Measurements from ENCODE around the gene SLC25A34.

SLC25A34 gene

DNA sequence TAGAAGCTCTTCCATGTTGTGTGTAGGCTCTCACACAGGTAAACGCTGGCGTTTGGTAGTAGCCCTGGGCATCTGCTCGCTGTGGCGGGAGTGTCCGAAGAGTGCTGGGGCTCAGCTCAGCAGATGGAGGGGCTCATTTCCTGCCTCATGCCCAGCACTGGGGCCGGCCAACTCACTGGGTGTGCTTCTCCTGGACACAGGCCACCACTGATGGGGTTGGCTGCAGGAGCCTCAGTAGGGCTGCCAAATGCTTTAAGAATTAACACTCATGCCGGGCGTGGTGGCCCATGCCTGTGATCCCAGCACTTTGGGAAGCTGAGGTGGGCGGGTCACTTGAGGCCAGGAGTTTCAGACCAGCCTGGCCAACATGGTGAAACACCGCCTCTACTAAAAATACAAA, 50.5 kb downstream of the SLC25A34 start:
- TF ChIP-seq, protein P1, sequence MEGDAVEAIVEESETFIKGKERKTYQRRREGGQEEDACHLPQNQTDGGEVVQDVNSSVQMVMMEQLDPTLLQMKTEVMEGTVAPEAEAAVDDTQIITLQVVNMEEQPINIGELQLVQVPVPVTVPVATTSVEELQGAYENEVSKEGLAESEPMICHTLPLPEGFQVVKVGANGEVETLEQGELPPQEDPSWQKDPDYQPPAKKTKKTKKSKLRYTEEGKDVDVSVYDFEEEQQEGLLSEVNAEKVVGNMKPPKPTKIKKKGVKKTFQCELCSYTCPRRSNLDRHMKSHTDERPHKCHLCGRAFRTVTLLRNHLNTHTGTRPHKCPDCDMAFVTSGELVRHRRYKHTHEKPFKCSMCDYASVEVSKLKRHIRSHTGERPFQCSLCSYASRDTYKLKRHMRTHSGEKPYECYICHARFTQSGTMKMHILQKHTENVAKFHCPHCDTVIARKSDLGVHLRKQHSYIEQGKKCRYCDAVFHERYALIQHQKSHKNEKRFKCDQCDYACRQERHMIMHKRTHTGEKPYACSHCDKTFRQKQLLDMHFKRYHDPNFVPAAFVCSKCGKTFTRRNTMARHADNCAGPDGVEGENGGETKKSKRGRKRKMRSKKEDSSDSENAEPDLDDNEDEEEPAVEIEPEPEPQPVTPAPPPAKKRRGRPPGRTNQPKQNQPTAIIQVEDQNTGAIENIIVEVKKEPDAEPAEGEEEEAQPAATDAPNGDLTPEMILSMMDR (IDR thresholded peaks at IDR 0.05; ENCODE audit: low read depth, low read length, missing control alignments): no peak
- no peak overlapping the region for H3K4me3 ChIP-seq (replicated peaks; ENCODE audit: low read depth, low read length)
- DNase-seq (ENCODE audit: extremely low read depth, low read depth): no peak

DNA sequence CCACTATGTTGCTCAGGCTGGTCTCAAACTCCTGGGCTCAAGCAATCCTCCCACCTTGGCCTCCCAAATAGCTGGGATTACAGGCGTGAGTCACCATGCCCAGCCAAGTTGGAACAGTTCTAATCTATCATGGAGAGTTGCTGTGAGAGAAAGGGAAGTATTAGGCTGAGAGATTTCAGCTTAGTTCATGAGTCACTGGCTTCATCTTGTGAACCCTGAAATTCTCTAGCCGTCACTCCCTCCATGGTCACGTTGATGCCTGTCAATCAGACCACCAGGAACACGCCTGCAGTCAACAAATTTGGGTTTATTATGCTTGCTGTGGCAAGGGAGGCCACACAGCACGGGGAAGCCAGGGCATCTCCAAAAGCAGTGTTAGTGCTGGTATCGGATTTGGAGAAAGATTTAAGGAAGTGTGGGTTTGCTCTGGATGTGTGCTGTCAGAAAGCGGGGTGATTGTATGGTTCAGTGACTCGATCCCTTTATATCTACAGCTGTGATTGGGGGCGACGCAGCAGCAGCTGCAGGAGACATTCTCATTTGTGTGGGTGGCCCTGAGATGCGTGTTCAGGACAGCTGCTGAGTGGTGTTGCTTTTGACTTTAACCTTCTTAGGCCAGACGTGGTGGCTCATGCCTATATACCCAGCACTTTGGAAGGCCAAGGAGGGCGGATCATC, 52.7 kb downstream of the SLC25A34 start:
- no peak for DNase-seq (ENCODE audit: extremely low read depth, low read depth)
- H3K4me3 ChIP-seq (replicated peaks; ENCODE audit: low read depth, low read length): no peak overlapping the region
- TF ChIP-seq, protein P1 (IDR thresholded peaks at IDR 0.05; ENCODE audit: low read depth, low read length, missing control alignments): no peak

Measured in HFF-Myc (cell line).